Cardiac fibroblast (primary cell): ENCODE data around the gene SLC66A2.

Source experiments
- DNase-seq, 2 donors: peaks; one replicate each; pipeline versions ENCODE4 v3.0.0 to v3.0.0-alpha.2; 2010; ENCODE audit warnings: low read depth in 2 of 2
- H3K4me3 ChIP-seq, 2 donors: replicated peaks in 1 of 2; 1 replicate in 1 of 2; 2 replicates in 1 of 2; pipeline ENCODE4 v1.5.1; 2011; ENCODE audit warnings: low read depth in 2 of 2, low read length in 2 of 2, mild to moderate bottlenecking in 2 of 2, moderate library complexity in 1 of 2
- CTCF ChIP-seq: IDR thresholded peaks from one replicate; pipeline ENCODE4 v1.5.1; 2011; ENCODE audit warnings: low read depth, mild to moderate bottlenecking, low read length, inconsistent platforms

Gene SLC66A2

GRCh38 chr18:79877163-79878091 lies 74.0 kb downstream of the SLC66A2 start:
- H3K4me3 ChIP-seq, result no peak overlapping the region
- DNase-seq, result no peak
- TF ChIP-seq CTCF, result no peak

GRCh38 chr18:79876497-79876896 lies 75.0 kb downstream of the SLC66A2 start:
- TF ChIP-seq CTCF, result no peak
- no peak for DNase-seq
- H3K4me3 ChIP-seq, result no peak overlapping the region

- no peak for DNase-seq
- no peak overlapping the region for H3K4me3 ChIP-seq
- no peak for TF ChIP-seq CTCF
Observed at GRCh38 chr18:79875931-79876461, 75.5 kb downstream of the SLC66A2 start.

- DNase-seq, result no peak
- TF ChIP-seq CTCF, result no peak
- H3K4me3 ChIP-seq, result no peak overlapping the region
Observed at GRCh38 chr18:79875531-79875919, 75.9 kb downstream of the SLC66A2 start.

- no peak for DNase-seq
- no peak overlapping the region for H3K4me3 ChIP-seq
- TF ChIP-seq CTCF, result no peak
Observed at GRCh38 chr18:79874553-79875530, 76.6 kb downstream of the SLC66A2 start.

GRCh38 chr18:79873449-79874110 lies 77.9 kb downstream of the SLC66A2 start:
- peak in 1 of 2 donors; percentile 14 for DNase-seq
- H3K4me3 ChIP-seq, result no peak overlapping the region
- no peak for TF ChIP-seq CTCF
